IPS-NIHi7 (cell line): ENCODE measurements around the gene CXCL12.

Experiments used
- DNase-seq: peaks from one replicate; pipeline ENCODE4 v3.0.0; 2012; ENCODE audit warnings: mixed read lengths; ENCODE audit errors: extremely low spot score

The CXCL12 gene

GRCh38 chr10:44385696-44386441 lies 972 bp upstream of the CXCL12 start:
- DNase-seq: no peak

- DNase-seq: no peak
Measured at GRCh38 chr10:44384601-44385025, 284 bp downstream of the CXCL12 start.

- no peak for DNase-seq
Measured at GRCh38 chr10:44383749-44384600, 922 bp downstream of the CXCL12 start.

- DNase-seq: no peak
Measured at GRCh38 chr10:44382981-44383748, 1.7 kb downstream of the CXCL12 start.

GRCh38 chr10:44382131-44382858 lies 2.6 kb downstream of the CXCL12 start:
- DNase-seq: peak; percentile 65

- no peak for DNase-seq
Measured at GRCh38 chr10:44380829-44381600, 3.9 kb downstream of the CXCL12 start.

- no peak for DNase-seq
Measured at GRCh38 chr10:44379907-44380306, 5.0 kb downstream of the CXCL12 start.

GRCh38 chr10:44378626-44379025 lies 6.3 kb downstream of the CXCL12 start:
- no peak for DNase-seq

GRCh38 chr10:44377651-44378310 lies 7.1 kb downstream of the CXCL12 start:
- DNase-seq: no peak

GRCh38 chr10:44376472-44377099 lies 8.3 kb downstream of the CXCL12 start:
- no peak for DNase-seq

GRCh38 chr10:44374155-44374554 lies 10.7 kb downstream of the CXCL12 start:
- no peak for DNase-seq

- DNase-seq: no peak
Measured at GRCh38 chr10:44373341-44373995, 11.4 kb downstream of the CXCL12 start.

- no peak for DNase-seq
Measured at GRCh38 chr10:44372181-44372580, 12.7 kb downstream of the CXCL12 start.

GRCh38 chr10:44370731-44371248 lies 14.1 kb downstream of the CXCL12 start:
- DNase-seq: peak; percentile 60

GRCh38 chr10:44369854-44370253 lies 15.0 kb downstream of the CXCL12 start:
- no peak for DNase-seq

- DNase-seq: no peak
Measured at GRCh38 chr10:44369296-44369695, 15.6 kb downstream of the CXCL12 start.

- DNase-seq: no peak
Measured at GRCh38 chr10:44368637-44369036, 16.3 kb downstream of the CXCL12 start.

GRCh38 chr10:44366941-44367630 lies 17.8 kb downstream of the CXCL12 start:
- DNase-seq: no peak
